GM12878 (cell line): ENCODE data around the gene MRPL41. TPM values are rescaled to one million over a fixed set of nuclear protein-coding genes. Genes with fewer than 3 reads are reported as not detected.

Experiments
- ATAC-seq: fragments of 200-7000 bp; cut with Tn5 transposase; 3 replicates; pipeline ENCODE4 v1.9.1; 2020; ENCODE audit warnings: mild to moderate bottlenecking, moderate library complexity
- BruUV-seq: library from RNA; stranded (reverse); fragments of 400-500 nt; replicated peaks from 2 replicates; lab custom pipeline; 2021; lab: Mats Ljungman, UMichigan
- CTCF ChIA-PET: fragments of 300-600 bp; sonication (Branson Sonifier 250); formaldehyde crosslinking; extraction: SDS; loops from one replicate; lab custom pipeline; 2021; ENCODE audit warnings: inconsistent platforms; lab: Yijun Ruan, JAX
- POLR2A ChIA-PET: fragments of 350-600 bp; formaldehyde crosslinking; extraction: SDS; loops from one replicate; lab custom pipeline; 2021; ENCODE audit warnings: inconsistent platforms; lab: Charles Lee
- RAD21 ChIA-PET: fragments of 300-600 bp; sonication (Branson Sonifier 250); formaldehyde crosslinking; loops from one replicate; lab custom pipeline; 2023; ENCODE audit warnings: antibody characterized with exemption; ENCODE audit not compliant: unreplicated experiment; lab: Charles Lee
- SMC1A ChIA-PET: fragments of 300-600 bp; sonication (Branson Sonifier 250); formaldehyde crosslinking; loops from one replicate; lab custom pipeline; 2023; ENCODE audit not compliant: unreplicated experiment, uncharacterized antibody; lab: Charles Lee
- DNase-seq: peaks from one replicate; pipeline ENCODE4 v3.0.0-alpha.2; 2011; ENCODE audit warnings: low read depth, low spot score
- FAIRE-seq: peaks from 3 replicates; lab custom pipeline; 2011; peaks lifted over from hg19 to GRCh38; lab: Jason Lieb, UNC
- H2AFZ ChIP-seq: 2 replicates; pipeline ENCODE4 v1.6.0; 2011; ENCODE audit warnings: low read depth, low read length, control low read depth; ENCODE audit not compliant: control insufficient read depth
- H3K27ac ChIP-seq: 2 replicates; pipeline ENCODE4 v1.5.1; 2011; ENCODE audit warnings: control low read depth; ENCODE audit not compliant: control insufficient read depth, insufficient read depth
- H3K27me3 ChIP-seq, 2 experiments: replicated peaks in 1 of 2; 2 replicates each; pipeline versions ENCODE4 v1.6.0 to v1.6.1; 2011; ENCODE audit warnings: low read length in 1 of 2; ENCODE audit not compliant: control insufficient read depth in 2 of 2, insufficient read depth in 2 of 2
- H3K36me3 ChIP-seq, 2 experiments: 2 replicates each; pipeline ENCODE4 v1.5.1; 2011; ENCODE audit warnings: low read length in 1 of 2; ENCODE audit not compliant: control insufficient read depth in 2 of 2, insufficient read depth in 2 of 2
- H3K4me1 ChIP-seq: 2 replicates; pipeline ENCODE4 v1.6.1; 2011; ENCODE audit warnings: mild to moderate bottlenecking, low read length, moderate library complexity, mixed read lengths; ENCODE audit not compliant: control insufficient read depth, insufficient read depth
- H3K4me2 ChIP-seq: 2 replicates; pipeline ENCODE4 v1.6.0; 2011; ENCODE audit warnings: control low read depth; ENCODE audit not compliant: control insufficient read depth, insufficient read depth
- H3K4me3 ChIP-seq: fragments of 200-600 bp; sonication (generic); 2 replicates; pipeline ENCODE4 v1.5.1; 2016
- H3K79me2 ChIP-seq: 2 replicates; pipeline ENCODE4 v1.6.0; 2011; ENCODE audit warnings: low read length; ENCODE audit not compliant: control insufficient read depth, insufficient read depth
- H3K9ac ChIP-seq: 2 replicates; pipeline ENCODE4 v1.8.0; 2011; ENCODE audit warnings: low read length, control low read depth, mixed read lengths; ENCODE audit not compliant: control insufficient read depth, insufficient read depth
- H3K9me3 ChIP-seq: replicated peaks from 3 replicates; pipeline ENCODE4 v1.5.1; 2011; ENCODE audit warnings: mild to moderate bottlenecking, low read length; ENCODE audit not compliant: control insufficient read depth, insufficient read depth
- H4K20me1 ChIP-seq: 2 replicates; pipeline ENCODE4 v1.6.0; 2011; ENCODE audit not compliant: control insufficient read depth, insufficient read depth
- ASH2L ChIP-seq: fragments of 300-600, 200-600 bp; sonication (generic); IDR thresholded peaks from 2 replicates; pipeline ENCODE4 v1.6.1; 2017; ENCODE audit warnings: low read depth, mild to moderate bottlenecking, borderline replicate concordance
- CEBPB ChIP-seq, 2 experiments: fragments of 150-350 bp in 1 of 2; IDR thresholded peaks; 2 replicates each; pipeline ENCODE4 v1.6.1; 2012 to 2014; ENCODE audit warnings: low read depth in 2 of 2, low read length in 2 of 2, borderline replicate concordance in 1 of 2, inconsistent platforms in 1 of 2
- ETV6 ChIP-seq, 2 experiments: fragments of 450-650 bp in 1 of 2; IDR thresholded peaks in 1 of 2; conservative IDR thresholded peaks in 1 of 2; 2 replicates each; pipeline ENCODE4 v1.6.1; 2014; ENCODE audit warnings: antibody characterized with exemption in 1 of 2, borderline replicate concordance in 1 of 2, low read depth in 1 of 2, mild to moderate bottlenecking in 1 of 2, moderate library complexity in 1 of 2
- FOXM1 ChIP-seq: IDR thresholded peaks from 2 replicates; pipeline ENCODE4 v1.6.1; 2012; ENCODE audit warnings: low read depth, mild to moderate bottlenecking, inconsistent platforms, low read length, moderate library complexity
- HDGF ChIP-seq: fragments of 450-650 bp; IDR thresholded peaks from 2 replicates; pipeline ENCODE4 v1.6.1; 2016; ENCODE audit warnings: antibody characterized with exemption
- LARP7 ChIP-seq: fragments of 450-650 bp; IDR thresholded peaks from 2 replicates; pipeline ENCODE4 v1.6.1; 2017; ENCODE audit warnings: mild to moderate bottlenecking
- NR2C1 ChIP-seq: fragments of 450-650 bp; IDR thresholded peaks from 2 replicates; pipeline ENCODE4 v1.6.1; 2017; ENCODE audit warnings: antibody characterized with exemption, mild to moderate bottlenecking, moderate library complexity
- SMAD1 ChIP-seq: fragments of 450-650 bp; IDR thresholded peaks from 2 replicates; pipeline ENCODE4 v1.6.1; 2018; ENCODE audit warnings: mild to moderate bottlenecking, low read depth; ENCODE audit not compliant: partially characterized antibody
- SRF ChIP-seq, 2 experiments: IDR thresholded peaks; 2 replicates each; pipeline ENCODE4 v1.6.1; 2011; ENCODE audit warnings: low read depth in 2 of 2, low read length in 2 of 2, mild to moderate bottlenecking in 1 of 2, moderate library complexity in 1 of 2
- WGBS: methylation state at CpG from one replicate; pipeline ENCODE4 v1.1.6; 2016; ENCODE audit warnings: low lambda C conversion rate; ENCODE audit not compliant: insufficient replicate concordance, insufficient coverage; ENCODE audit errors: missing lambda C conversion rate; 5-methylcytosine and 5-hydroxymethylcytosine counted together
- in situ Hi-C: fragments of 300-500 bp; cut with MboI; formaldehyde crosslinking; loops from 9 replicates; pipeline ENCODE4 v1.14.3; 2018; ENCODE audit warnings: mixed read lengths
- intact Hi-C: fragments of 100-400 bp; cut with micrococcal nuclease; formaldehyde crosslinking; loops from one replicate; pipeline ENCODE4 v1.14.2; 2022; ENCODE audit not compliant: unreplicated experiment
- polyA plus RNA-seq, 11 experiments: library from polyadenylated mRNA; depleted of rRNA in 4 of 11; unstranded in 6 of 11; stranded (reverse) in 5 of 11; fragments of >200 nt; fragmentation: Nextera tagmentation in 4 of 11; fragmentation: Illumina TruSeq in 1 of 11; extraction: Ambion mirVana in 4 of 11; extraction: Trizol in 1 of 11; gene quantifications; 1 replicate in 1 of 11; 2 replicates in 10 of 11; pipeline versions ENCODE4 v1.2.1 to v1.2.3, GENCODE V29; 2011 to 2016; ENCODE audit warnings: inconsistent platforms in 2 of 11, missing spikeins in 2 of 11, low read depth in 1 of 11
- total RNA-seq, 4 experiments: library from RNA; depleted of rRNA in 3 of 4; stranded (reverse); fragments of >200 nt in 3 of 4; fragmentation: Illumina TruSeq in 1 of 4; extraction: Trizol in 1 of 4; gene quantifications; 2 replicates each; pipeline versions ENCODE4 v1.2.1 to v1.2.3, GENCODE V29; 2013 to 2021
- TF ChIP-seq, protein P1 (sequence below): IDR thresholded peaks from 2 replicates; pipeline ENCODE4 v1.6.1; 2012; ENCODE audit warnings: low read length, inconsistent platforms
- TF ChIP-seq, protein P2 (sequence below): fragments of 450-650 bp; formaldehyde crosslinking; IDR thresholded peaks from 2 replicates; pipeline ENCODE4 v1.4.0; 2022; ENCODE audit warnings: mild to moderate bottlenecking, moderate library complexity
- TF ChIP-seq, protein P3 (sequence below): fragments of 450-650 bp; IDR thresholded peaks from 2 replicates; pipeline ENCODE4 v1.6.1; 2016; ENCODE audit warnings: mild to moderate bottlenecking, moderate library complexity, borderline replicate concordance

MRPL41 gene
- total and polyA plus RNA-seq, 10 of the 15 experiments (the other 5 are each of a cell fraction or from before 2014, with no cell fraction given): 1.3 to 116 (median 40.1) TPM

DNA sequence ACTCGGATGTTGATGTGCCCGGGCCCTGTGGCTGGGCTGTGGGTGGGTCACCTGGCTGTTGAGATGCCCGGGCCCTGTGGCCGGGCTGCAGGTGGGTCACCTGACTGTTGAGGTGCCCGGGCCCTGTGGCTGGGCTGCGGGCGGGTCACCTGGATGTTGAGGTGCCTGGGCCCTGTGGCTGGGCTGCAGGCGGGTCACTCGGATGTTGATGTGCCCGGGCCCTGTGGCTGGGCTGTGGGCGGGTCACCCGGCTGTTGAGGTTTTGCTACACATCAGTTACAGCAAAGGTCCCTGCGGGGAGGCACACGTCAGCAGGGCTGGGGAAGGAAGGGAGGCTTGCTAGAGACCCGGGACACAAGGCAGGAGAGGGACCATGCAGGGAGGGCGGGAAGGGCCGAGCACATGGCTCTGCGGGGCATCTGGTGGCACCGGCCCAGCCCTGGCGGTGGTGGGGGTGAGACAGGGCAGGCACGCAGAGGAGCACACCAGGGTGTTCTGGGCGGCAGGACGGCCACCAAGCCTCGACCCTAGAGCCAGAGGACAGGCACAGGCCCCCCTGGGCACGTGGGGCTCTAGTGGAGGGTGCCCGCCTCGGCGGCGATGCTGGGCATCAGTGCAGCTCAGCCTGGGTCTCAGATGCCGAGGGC, 36.9 kb upstream of the MRPL41 start (continued):
- TF ChIP-seq, protein P1, sequence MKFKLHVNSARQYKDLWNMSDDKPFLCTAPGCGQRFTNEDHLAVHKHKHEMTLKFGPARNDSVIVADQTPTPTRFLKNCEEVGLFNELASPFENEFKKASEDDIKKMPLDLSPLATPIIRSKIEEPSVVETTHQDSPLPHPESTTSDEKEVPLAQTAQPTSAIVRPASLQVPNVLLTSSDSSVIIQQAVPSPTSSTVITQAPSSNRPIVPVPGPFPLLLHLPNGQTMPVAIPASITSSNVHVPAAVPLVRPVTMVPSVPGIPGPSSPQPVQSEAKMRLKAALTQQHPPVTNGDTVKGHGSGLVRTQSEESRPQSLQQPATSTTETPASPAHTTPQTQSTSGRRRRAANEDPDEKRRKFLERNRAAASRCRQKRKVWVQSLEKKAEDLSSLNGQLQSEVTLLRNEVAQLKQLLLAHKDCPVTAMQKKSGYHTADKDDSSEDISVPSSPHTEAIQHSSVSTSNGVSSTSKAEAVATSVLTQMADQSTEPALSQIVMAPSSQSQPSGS: no peak
- TF ChIP-seq SMAD1: no peak

DNA sequence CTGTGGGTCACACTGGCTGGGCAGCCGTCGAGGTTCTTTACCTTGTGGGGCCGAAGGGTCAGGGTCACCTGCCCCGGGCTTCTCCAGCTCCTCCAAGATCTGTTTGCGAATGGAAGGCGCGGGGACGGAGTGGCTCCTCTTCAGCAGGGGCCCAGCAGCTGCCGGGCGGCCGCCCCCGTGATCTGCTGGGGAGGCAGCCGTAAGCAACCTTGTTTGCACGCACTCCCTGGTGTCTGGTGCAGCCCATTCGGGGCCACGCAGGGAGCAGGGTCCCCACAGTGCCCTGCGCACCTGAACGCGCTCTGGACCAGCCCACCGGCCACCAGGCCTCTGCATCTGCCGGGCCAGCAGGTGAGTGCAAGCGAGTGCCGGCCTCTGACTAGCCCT, 36.3 kb upstream of the MRPL41 start:
- TF ChIP-seq, protein P2, sequence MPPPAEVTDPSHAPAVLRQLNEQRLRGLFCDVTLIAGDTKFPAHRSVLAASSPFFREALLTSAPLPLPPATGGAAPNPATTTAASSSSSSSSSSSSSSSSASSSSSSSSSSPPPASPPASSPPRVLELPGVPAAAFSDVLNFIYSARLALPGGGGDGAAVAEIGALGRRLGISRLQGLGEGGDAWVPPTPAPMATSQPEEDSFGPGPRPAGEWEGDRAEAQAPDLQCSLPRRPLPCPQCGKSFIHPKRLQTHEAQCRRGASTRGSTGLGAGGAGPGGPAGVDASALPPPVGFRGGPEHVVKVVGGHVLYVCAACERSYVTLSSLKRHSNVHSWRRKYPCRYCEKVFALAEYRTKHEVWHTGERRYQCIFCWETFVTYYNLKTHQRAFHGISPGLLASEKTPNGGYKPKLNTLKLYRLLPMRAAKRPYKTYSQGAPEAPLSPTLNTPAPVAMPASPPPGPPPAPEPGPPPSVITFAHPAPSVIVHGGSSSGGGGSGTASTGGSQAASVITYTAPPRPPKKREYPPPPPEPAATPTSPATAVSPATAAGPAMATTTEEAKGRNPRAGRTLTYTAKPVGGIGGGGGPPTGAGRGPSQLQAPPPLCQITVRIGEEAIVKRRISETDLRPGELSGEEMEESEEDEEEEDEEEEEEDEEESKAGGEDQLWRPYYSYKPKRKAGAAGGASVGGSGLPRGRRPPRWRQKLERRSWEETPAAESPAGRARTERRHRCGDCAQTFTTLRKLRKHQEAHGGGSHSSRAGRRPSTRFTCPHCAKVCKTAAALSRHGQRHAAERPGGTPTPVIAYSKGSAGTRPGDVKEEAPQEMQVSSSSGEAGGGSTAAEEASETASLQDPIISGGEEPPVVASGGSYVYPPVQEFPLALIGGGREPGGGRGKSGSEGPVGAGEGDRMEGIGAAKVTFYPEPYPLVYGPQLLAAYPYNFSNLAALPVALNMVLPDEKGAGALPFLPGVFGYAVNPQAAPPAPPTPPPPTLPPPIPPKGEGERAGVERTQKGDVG: no peak
- TF ChIP-seq ASH2L (no peak), LARP7 (no peak), ETV6 (conservative IDR thresholded peaks at IDR 0.05 in 1 of 2, IDR thresholded peaks at IDR 0.05 in 1 of 2; ENCODE audit: borderline replicate concordance in 1 of 2, low read depth in 1 of 2) (no peak), SRF (IDR thresholded peaks at IDR 0.05; ENCODE audit: low read depth in 2 of 2, low read length in 2 of 2) (no peak), HDGF (no peak), CEBPB (IDR thresholded peaks at IDR 0.05; ENCODE audit: borderline replicate concordance in 1 of 2, low read depth in 2 of 2, low read length in 2 of 2) (no peak), FOXM1 (no peak), NR2C1 (no peak)
- TF ChIP-seq, protein P3, sequence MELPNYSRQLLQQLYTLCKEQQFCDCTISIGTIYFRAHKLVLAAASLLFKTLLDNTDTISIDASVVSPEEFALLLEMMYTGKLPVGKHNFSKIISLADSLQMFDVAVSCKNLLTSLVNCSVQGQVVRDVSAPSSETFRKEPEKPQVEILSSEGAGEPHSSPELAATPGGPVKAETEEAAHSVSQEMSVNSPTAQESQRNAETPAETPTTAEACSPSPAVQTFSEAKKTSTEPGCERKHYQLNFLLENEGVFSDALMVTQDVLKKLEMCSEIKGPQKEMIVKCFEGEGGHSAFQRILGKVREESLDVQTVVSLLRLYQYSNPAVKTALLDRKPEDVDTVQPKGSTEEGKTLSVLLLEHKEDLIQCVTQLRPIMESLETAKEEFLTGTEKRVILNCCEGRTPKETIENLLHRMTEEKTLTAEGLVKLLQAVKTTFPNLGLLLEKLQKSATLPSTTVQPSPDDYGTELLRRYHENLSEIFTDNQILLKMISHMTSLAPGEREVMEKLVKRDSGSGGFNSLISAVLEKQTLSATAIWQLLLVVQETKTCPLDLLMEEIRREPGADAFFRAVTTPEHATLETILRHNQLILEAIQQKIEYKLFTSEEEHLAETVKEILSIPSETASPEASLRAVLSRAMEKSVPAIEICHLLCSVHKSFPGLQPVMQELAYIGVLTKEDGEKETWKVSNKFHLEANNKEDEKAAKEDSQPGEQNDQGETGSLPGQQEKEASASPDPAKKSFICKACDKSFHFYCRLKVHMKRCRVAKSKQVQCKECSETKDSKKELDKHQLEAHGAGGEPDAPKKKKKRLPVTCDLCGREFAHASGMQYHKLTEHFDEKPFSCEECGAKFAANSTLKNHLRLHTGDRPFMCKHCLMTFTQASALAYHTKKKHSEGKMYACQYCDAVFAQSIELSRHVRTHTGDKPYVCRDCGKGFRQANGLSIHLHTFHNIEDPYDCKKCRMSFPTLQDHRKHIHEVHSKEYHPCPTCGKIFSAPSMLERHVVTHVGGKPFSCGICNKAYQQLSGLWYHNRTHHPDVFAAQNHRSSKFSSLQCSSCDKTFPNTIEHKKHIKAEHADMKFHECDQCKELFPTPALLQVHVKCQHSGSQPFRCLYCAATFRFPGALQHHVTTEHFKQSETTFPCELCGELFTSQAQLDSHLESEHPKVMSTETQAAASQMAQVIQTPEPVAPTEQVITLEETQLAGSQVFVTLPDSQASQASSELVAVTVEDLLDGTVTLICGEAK: no peak
- ChIA-PET SMC1A (no interaction called here), RAD21 (no interaction called here), POLR2A (no interaction called here), CTCF (interaction anchor here (0.6 kb wide), 1 partner anchor 10 kb away, joined by 3 read pairs; no protein-coding TSS in a partner anchor)
- H3K9me3 ChIP-seq: no peaks in the 10 kb centered on the region
- no peak overlapping the region for H2AFZ ChIP-seq
- in situ Hi-C loops (no loop called here), intact Hi-C loops (no loop called here)
- H3K9ac ChIP-seq: no peak overlapping the region
- no peaks in the 10 kb centered on the region for H4K20me1 ChIP-seq
- no TSS peak for BruUV-seq
- no peaks in the 10 kb centered on the region for H3K36me3 ChIP-seq
- WGBS: 94% methylated on average over 20 of the region's 23 CpGs
- FAIRE-seq (no peak), ATAC-seq (no peak), DNase-seq (no peak)
- H3K4me2 ChIP-seq: no peak overlapping the region
- no peak overlapping the region for H3K27ac ChIP-seq
- H3K27me3 ChIP-seq: no peaks in the 10 kb centered on the region
- H3K4me1 ChIP-seq: peaks cover 8% of the 10 kb centered on the region
- no peaks in the 10 kb centered on the region for H3K79me2 ChIP-seq
- H3K4me3 ChIP-seq: no peak overlapping the region
